Inflammatory macrophage treated with lipopolysaccharide for 4 hours (primary cell): ENCODE data around the gene PANX2.
"Not testable (repeated sequence)": the region's sequence is repeated elsewhere in the genome, so short reads cannot be mapped to it uniquely, and the experiment has no call there.

Source experiments
- DNase-seq: peaks from one replicate; pipeline ENCODE4 v3.0.0-alpha.2; 2020

PANX2 gene, protein sequence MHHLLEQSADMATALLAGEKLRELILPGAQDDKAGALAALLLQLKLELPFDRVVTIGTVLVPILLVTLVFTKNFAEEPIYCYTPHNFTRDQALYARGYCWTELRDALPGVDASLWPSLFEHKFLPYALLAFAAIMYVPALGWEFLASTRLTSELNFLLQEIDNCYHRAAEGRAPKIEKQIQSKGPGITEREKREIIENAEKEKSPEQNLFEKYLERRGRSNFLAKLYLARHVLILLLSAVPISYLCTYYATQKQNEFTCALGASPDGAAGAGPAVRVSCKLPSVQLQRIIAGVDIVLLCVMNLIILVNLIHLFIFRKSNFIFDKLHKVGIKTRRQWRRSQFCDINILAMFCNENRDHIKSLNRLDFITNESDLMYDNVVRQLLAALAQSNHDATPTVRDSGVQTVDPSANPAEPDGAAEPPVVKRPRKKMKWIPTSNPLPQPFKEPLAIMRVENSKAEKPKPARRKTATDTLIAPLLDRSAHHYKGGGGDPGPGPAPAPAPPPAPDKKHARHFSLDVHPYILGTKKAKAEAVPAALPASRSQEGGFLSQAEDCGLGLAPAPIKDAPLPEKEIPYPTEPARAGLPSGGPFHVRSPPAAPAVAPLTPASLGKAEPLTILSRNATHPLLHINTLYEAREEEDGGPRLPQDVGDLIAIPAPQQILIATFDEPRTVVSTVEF

DNA sequence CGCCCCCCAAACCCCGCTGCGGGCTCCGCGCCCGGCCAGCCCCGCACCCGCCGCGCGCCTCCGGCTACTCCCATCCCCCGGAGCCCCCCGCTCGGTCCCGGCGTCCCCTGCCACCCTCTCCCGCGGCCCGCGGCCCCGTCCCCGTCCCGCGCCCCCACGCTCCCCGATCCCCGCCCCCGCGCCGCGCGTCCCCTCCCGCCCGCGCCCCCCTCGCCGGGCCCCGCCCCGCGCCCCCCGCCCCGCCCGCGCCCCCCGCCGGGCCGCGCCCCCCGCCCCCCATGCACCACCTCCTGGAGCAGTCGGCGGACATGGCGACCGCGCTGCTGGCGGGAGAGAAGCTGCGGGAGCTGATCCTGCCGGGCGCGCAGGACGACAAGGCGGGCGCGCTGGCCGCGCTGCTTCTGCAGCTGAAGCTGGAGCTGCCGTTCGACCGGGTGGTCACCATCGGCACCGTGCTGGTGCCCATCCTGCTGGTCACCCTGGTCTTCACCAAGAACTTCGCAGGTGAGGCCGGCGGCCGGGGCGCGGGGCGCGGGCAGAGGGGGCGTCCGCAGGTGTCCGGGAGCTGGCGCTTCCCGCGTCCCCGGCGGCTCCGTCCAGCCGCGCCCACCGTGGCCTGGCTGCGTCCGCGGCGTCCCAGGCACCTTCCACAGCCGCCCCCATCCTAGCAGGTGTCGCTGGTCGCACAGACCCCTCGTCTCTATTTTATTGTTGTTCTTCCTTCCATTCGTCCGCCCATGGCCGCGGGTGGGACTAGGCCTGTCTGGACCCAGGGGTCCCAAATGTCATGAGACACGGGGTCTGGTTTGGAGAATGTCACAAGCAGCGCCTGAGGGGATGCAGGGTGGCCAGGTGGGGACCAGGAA, at the start of gene PANX2:
Gene PANX2, plus strand, starts transcription at position 279 of the 866 bp plus-strand sequence. Its CDS starts 0 bp downstream, at position 279.
- no peak for DNase-seq

- no peak for DNase-seq
Observed at GRCh38 chr22:50121202-50121740, 49.3 kb upstream of the PANX2 start.

DNA sequence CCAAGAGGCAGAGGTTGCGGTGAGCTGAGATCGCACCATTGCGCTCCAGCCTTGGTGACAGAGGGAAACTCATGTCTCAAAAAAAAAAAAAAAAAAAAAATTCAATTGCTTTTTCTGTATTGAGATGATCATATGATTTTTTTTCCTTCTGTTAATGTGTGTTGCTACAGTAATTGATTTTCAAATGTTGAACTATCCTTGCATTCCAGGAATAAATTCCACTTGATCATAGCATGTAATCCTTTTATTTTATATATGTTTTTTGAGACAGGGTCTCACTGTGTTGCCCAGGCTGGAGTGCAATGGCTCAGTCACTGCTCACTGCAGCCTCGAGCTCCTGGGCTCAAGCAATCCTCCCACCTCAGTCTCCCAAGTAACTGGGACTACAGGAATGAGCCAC, 47.4 kb upstream of the PANX2 start:
- DNase-seq = no peak

DNA sequence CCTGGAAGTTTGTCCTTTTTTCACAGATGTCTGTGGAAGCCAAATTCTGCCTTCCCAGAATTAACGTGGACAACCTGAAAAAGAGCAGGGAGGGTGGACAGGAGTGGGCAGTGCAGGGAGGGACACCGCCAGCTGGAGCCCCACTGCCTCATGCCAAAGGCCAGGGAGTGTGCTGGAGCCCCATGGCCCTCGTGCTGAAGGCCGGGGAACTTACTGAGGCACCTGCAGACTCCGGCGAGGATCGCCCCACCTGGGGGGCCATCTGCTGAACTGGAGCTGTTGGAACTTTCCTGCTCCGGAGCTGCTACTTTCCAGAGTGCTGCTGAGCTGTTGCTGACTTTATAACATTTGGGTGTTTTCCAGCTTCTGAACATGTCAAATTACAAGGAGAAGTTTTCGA, 45.5 kb upstream of the PANX2 start:
- no peak for DNase-seq

GRCh38 chr22:50129121-50129736, 41.3 kb upstream of the PANX2 start:
- DNase-seq = no peak

DNA sequence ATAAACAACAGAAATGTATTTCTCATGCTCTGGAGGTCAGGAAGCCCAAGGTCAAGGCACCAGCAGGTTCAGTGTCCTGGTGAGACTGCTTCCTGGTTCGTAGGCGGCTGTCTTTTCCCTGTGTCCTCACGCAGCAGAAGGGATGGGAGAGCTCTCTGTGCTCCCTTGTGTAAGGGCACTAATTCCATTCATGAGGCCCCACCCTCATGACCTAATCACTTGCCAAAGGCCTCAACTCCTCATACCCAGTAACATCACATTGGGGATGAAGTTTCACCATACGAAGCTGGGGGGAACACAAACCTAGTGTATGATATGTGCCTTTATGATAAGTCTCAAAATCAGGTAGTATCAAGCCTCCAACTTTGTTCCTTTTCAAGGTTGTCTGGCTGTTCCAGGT, 38.6 kb upstream of the PANX2 start:
- no peak for DNase-seq

DNA sequence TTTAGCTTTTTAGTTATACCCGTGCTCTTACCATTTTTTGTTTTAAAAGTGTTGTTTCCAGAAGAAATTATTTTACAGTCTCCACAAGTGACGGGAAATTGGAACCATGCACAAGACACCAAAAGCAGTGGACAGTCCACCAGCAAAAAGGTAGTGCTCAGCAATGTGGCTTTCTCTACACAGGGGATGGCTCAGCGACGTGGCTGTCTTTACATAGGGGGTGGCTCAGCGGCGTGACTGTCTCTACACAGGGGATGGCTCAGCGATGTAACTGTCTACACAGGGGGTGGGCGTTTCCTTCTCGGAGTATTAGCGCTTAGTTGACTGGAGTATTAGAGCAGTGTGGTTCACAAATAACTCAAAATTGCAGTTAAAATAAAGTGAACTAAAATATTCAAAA, 36.0 kb upstream of the PANX2 start:
- DNase-seq = no peak

DNA sequence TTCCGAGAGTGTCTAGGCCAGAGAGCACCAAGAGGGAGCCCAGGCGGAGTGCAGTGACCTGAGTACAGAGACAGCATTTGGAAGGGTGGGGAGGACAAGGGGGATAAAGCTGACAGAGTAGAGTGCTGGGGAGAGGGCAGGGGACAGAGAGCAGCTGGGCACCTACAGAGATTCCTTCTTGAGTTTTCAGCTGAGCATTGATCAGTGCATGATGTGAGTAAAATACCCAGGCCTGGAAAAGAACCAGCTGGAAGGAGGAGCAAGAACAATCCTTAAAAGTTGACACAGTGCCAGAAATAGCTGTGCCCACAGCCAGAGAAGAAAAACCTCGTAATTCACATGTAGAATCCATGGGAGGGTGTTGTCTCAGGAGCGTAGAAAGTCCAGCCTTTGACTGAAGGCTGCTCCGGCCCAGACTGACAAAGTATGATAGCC, 33.9 kb upstream of the PANX2 start:
- no peak for DNase-seq

DNA sequence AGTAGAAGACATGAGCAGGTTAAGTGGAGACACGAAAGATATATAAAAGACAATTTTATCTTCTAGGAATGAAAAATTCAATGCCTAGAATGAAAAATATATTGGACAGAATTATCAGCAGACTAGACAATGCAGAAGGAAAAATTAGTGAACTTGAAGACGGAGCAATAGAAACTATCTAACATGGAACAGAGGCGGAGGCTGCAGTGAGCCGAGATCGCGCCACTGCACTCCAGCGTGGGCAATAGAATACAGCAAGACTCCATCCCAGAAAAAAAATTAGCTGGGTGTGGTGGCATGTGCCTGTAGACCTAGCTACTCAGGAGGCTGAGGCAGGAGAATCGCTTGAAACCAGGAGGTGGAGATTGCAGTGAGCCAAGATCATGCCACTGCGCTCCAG, 33.3 kb upstream of the PANX2 start:
- not testable (repeated sequence) for DNase-seq

- DNase-seq = no peak
Observed at GRCh38 chr22:50138041-50138440, 32.5 kb upstream of the PANX2 start.

DNA sequence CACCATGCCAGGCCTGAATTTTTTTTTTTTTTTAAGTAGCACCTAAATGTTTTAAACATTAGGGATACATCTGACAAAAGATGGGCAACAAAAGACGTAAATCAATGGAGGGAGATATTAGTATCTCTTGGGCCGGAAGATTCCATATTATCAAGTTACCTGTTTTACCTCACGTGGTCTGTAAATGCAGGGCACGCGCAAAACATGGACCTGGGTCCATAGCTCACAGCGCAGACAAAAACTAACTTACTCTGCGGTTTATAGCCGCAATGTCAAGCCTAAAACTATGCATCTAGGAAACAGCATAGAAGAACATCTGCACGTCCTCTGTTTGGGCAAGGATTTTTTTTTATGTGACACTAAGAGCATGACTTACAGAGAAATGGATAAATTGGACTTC, 31.5 kb upstream of the PANX2 start:
- DNase-seq = no peak

GRCh38 chr22:50139843-50140415, 30.6 kb upstream of the PANX2 start:
- no peak for DNase-seq

DNA sequence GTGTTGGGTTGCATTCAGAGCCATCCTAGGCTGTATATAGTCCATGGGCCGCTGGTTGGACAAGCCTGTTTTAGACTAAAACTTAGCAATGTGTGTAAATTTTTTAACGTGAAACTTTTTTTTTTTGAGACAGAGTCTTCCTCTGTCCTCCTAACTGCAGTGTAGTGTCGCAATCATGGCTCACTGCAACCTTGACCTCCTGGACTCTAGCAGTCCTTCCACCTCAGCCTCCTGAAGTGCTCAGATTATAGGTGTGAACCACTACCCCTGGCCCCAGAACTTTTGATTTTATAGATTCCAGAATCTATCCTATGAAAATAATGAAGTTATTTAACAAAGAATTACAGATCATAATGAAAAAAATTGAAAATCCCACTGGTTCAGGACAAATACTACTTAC, 29.9 kb upstream of the PANX2 start:
- DNase-seq = no peak

DNA sequence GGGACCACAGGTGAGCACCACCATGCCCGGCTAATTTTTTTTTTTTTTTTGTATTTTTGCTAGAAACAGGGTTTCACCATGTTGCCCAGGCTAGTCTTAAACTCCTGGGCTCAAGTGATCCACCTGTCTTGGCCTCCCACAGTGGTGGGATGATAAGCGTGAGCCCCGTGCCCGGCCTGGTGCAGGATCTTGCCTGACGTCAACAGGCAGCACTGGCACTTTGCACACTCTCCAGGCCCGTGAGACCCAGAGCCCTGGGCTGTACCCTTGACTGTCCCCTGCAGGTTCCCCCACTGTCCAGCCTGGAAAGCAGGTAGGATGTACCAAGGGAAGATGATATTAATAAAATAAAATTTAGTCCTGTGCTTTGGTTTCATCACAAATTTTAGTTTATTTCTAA, 29.1 kb upstream of the PANX2 start:
- no peak for DNase-seq

- no peak for DNase-seq
Observed at GRCh38 chr22:50141891-50142363, 28.6 kb upstream of the PANX2 start.

DNA sequence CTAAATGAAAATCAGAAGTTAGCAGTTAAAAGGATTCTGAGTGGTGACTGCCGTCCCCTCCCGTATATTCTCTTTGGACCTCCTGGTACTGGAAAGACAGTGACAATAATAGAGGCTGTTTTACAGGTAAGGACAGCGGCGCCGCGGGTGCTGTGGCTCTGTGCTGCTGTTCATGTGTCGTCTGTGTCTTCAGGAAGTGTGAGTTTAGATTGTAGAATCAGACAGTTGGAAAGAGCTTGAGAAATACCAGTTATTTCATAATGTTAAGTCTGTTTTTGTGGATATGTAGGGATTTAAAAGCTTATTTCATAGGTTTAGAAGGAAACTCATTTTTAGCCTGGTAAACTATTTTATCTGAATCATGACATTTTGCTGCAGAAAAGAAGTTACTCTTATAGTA, 27.4 kb upstream of the PANX2 start:
- DNase-seq = no peak

DNA sequence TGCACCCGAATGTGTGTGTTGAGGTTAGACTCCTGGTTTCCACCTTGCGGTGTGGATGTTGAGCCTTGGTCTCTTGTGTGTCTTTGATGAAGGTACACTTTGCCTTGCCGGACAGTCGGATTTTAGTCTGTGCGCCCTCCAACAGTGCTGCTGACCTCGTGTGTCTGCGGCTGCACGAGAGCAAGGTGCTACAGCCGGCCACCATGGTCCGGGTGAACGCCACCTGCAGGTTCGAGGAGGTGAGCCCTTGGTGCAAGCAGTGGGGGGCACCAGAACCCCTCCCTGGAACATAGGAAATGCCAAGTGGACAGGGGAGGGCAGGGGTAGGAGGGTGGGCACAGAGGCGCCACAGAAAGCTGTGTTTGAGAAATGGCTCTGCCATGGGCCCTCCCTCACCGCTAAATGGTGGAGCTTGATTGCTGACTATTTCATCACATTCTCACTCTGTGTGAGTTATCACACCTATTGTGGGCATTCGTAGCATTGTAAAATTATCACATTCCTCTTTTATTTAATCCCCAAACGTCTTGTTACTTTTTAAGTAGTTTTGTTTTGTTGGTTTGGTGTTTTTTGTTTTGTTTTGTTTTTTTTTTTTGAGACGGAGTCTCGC, 26.4 kb upstream of the PANX2 start:
- DNase-seq = no peak

DNA sequence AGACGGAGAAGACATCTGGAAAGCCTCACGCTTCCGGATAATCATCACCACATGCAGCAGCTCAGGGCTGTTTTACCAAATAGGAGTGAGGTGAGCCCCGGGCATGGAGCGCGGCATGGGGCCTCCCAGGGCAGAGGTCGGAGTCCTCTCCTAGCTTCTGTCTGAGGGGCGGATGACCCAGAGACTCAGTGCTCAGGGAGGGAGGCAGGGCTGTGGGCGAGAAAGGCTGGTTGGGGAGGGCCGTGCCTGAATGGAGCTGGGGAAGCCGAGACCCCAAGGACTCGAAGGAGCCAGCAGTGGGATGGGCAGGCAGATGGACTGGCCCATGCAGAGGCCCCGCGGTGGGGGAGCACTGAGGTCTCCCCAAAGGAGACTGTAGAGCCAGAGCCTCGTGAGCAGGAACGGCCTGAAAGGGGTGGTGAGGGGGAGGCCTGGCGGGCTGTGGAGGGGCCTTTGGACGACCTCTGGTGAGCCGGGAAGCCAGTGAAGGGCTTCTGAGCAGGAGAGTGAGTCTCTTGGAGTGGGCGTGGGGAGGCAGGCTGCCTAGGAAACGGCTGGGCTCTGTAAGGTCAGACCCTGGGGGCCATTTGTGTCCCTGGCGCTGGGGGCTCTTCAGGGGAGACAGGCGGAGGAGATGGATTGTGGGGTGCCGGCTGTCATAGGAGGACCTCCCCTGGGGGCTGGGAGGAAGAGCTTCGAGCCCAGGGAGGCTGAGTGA, 24.7 kb upstream of the PANX2 start:
- DNase-seq = no peak

GRCh38 chr22:50146439-50147238, 23.9 kb upstream of the PANX2 start:
- peak; percentile 28 for DNase-seq
